Daoy (cell line): ENCODE data around the gene SAXO1. TPM values are rescaled to one million over a fixed set of nuclear protein-coding genes. Genes with fewer than 3 reads are reported as not detected.
A peak's percentile ranks its signal among the peaks of the same experiment; 100 is the strongest.

Experiments used
- DNase-seq: peaks from one replicate; pipeline ENCODE4 v3.0.0-alpha.2; 2015; ENCODE audit warnings: low read depth
- total RNA-seq: library from RNA; depleted of rRNA; stranded (reverse); fragments of >200 nt; shearing (Covaris generic); gene quantifications from 2 replicates; pipeline ENCODE4 v1.2.3, GENCODE V29; 2014

Gene SAXO1
- total RNA-seq, 1 experiment from 2014 or later = not detected

- no peak for DNase-seq
These were observed 62.6 kb downstream of the SAXO1 start for GRCh38 chr9:18970393-18970792.

GRCh38 chr9:18969128-18969527, 63.9 kb downstream of the SAXO1 start:
- DNase-seq = no peak

GRCh38 chr9:18955626-18956025, 77.4 kb downstream of the SAXO1 start:
- DNase-seq = no peak

- DNase-seq = no peak
These were observed 81.1 kb downstream of the SAXO1 start for GRCh38 chr9:18951936-18952335.

GRCh38 chr9:18947892-18948339, 85.1 kb downstream of the SAXO1 start:
- DNase-seq = no peak

- DNase-seq = no peak
These were observed 90.2 kb downstream of the SAXO1 start for GRCh38 chr9:18942801-18943200.

- no peak for DNase-seq
These were observed 91.8 kb downstream of the SAXO1 start for GRCh38 chr9:18941060-18941740.

GRCh38 chr9:18939943-18940342, 93.1 kb downstream of the SAXO1 start:
- no peak for DNase-seq

- no peak for DNase-seq
These were observed 96.7 kb downstream of the SAXO1 start for GRCh38 chr9:18936094-18936871.

- no peak for DNase-seq
These were observed 97.5 kb downstream of the SAXO1 start for GRCh38 chr9:18935541-18935940.

- peak; percentile 30 for DNase-seq
These were observed 102.4 kb downstream of the SAXO1 start for GRCh38 chr9:18930611-18931010.

GRCh38 chr9:18928711-18929110, 104.3 kb downstream of the SAXO1 start:
- peak; percentile 38 for DNase-seq

GRCh38 chr9:18926513-18926912, 106.5 kb downstream of the SAXO1 start:
- DNase-seq = no peak

GRCh38 chr9:18925880-18926279, 107.1 kb downstream of the SAXO1 start:
- DNase-seq = no peak

GRCh38 chr9:18923671-18924430, 109.2 kb downstream of the SAXO1 start:
- no peak for DNase-seq

- no peak for DNase-seq
These were observed 109.8 kb downstream of the SAXO1 start for GRCh38 chr9:18923167-18923566.

GRCh38 chr9:18922161-18922885, 110.7 kb downstream of the SAXO1 start:
- no peak for DNase-seq

- no peak for DNase-seq
These were observed 111.5 kb downstream of the SAXO1 start for GRCh38 chr9:18921366-18922075.

- no peak for DNase-seq
These were observed 112.6 kb downstream of the SAXO1 start for GRCh38 chr9:18920141-18921084.
